Frontal cortex (tissue), 4 donors: ENCODE results near the gene RPP14. TPM values are rescaled to one million over a fixed set of nuclear protein-coding genes. Genes with fewer than 3 reads are reported as not detected.
"Not testable (repeated sequence)": the region's sequence is repeated elsewhere in the genome, so short reads cannot be mapped to it uniquely, and the experiment has no call there.

Experiments used
- DNase-seq, 2 donors: peaks; one replicate each; pipeline ENCODE4 v3.0.0; 2012; ENCODE audit warnings: low spot score in 2 of 2
- FAIRE-seq: peaks from 2 replicates; lab custom pipeline; 2012; peaks lifted over from hg19 to GRCh38; lab: Jason Lieb, UNC
- total RNA-seq: library from RNA; depleted of rRNA; stranded (reverse); fragments of >200 nt; gene quantifications from one replicate; pipeline ENCODE4 v1.2.3, GENCODE V29; 2014
- donor health status: control.
- donor health status: control.
- donor health status: control.

Gene RPP14
- total RNA-seq, result 18.8 TPM

DNA sequence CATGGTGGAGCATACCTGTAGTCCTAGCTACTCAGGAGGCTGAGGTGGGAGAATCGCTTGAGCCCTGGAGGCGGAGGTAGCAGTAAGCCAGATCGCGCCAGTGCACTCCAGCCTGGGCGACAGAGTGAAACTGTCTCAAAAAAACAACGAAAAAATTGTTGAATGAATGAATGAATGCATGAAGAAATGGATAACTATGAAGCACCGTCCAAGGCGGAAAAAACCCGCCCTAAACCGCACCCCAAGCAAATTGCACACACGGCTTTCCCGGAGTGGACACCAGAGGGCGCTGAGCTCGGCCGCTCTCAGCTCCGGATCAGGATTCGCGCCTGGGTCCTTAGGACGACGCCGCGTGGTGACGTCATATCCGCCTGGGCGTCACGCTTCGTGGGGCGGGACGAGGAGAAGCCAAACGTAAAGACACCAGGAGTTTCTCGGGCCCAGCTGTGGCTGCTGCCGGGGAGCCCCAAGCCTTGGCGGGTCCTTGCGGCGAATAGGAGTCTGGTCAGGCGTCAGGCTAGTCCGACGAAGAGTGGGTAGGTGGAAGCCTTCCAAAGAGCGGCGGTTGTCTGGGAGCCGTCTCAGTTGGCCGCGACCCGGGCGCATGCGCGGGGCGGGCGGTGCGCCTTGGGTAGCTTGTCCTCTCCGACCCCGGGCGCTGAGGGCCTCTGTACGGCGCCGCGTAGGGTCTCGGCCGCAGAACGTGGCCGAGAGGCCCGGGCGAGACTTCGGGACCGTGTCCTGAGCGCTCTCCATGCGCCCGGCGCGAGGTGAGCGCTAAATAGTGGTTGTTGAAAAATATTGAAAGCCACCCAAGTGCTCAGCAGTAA lies at the start of gene RPP14, which contains the start of gene HTD2:
Gene RPP14 (plus strand): TSS at position 364 of the 830 bp plus-strand sequence. CDS start 4,085 bp downstream, outside the sequence.
Gene HTD2 (plus strand): TSS at position 639 of the 830 bp plus-strand sequence. CDS start 11,094 bp downstream, outside the sequence.
- peak; percentile 93 for DNase-seq
- peak; percentile 6 for FAIRE-seq

- no peak for DNase-seq
- FAIRE-seq, result no peak
These were observed 49.5 kb upstream of the RPP14 start for GRCh38 chr3:58256511-58256910.

GRCh38 chr3:58258392-58259055 lies 47.5 kb upstream of the RPP14 start:
- FAIRE-seq (no peak), DNase-seq (no peak)

- DNase-seq (peak in 1 of 2 donors; percentile 34), FAIRE-seq (no peak)
These were observed 45.7 kb upstream of the RPP14 start for GRCh38 chr3:58260261-58260731.

DNA sequence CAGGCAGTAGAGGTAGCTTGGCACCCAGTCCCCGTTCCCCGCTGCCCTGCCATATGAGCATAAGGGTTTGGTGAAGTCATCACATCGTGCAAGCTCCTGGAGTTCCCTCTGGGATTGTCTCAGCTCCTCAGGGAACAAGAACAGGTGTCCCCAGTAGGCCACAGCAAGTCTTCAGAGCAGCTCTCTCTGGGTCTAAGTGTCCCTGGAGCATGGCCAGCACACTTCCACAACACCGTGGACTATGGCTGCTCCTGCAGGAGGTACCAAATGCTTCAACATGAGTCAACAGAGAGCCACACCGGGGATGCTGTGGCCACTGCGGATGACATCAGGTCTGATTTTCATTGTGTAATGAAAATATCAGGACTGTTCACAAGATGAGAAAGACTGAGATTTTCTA lies 45.3 kb upstream of the RPP14 start:
- FAIRE-seq, result no peak
- no peak for DNase-seq

DNA sequence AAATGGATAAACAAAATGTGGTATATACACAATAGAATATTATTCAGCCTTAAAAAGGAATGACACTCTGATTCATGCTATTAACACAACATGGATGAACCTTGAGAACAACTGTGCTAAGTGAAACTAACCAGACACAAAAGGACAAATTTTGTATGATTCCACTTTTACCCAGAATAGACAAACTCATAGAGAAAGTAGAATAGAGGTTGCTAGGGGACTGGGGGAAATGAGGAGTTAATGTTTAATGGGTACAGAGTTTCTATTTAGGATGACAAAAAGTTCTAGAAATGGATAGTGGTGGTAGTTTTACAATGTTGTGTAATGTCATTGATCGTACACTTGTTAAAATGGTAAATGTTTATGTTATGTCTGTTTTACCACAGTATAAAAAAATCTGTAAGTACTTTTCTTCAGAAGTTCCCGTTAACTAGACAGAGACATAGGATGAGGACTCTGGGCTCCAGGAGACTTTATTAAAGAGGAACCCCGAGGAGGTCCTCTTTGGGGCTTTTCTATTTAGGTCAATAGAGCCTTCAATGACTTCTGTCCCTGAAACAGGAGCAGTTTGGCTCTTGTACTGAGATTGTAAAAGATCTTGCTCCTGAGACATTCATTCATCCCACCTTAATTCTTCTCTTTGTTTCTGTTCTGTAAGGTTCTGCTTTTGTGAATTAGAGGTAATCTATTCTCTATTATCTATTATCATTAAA lies 43.9 kb upstream of the RPP14 start:
- DNase-seq (no peak), FAIRE-seq (no peak)

GRCh38 chr3:58266577-58266976 lies 39.5 kb upstream of the RPP14 start:
- DNase-seq (no peak), FAIRE-seq (no peak)

DNA sequence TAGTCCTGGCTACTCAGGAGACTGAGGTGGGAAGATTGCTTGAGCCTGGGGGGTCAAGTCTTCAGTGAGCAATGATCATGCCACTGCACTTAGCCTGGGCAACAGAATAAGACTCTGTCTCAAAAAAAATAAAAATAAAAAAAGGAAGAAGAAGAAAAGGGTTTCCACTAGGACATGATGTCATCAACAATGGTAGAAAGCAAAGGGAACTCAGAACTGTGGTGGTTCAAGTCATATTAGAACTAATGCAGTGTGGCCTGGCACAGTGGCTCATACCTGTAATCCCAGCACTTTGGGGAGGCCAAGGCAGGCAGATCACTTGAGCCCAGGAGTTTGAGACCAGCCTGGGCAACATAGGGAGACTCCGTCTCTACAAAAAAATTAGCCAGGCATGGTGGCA lies 38.5 kb upstream of the RPP14 start:
- not testable (repeated sequence) for FAIRE-seq, DNase-seq

GRCh38 chr3:58269356-58269755 lies 36.7 kb upstream of the RPP14 start:
- DNase-seq, result no peak
- FAIRE-seq, result no peak

DNA sequence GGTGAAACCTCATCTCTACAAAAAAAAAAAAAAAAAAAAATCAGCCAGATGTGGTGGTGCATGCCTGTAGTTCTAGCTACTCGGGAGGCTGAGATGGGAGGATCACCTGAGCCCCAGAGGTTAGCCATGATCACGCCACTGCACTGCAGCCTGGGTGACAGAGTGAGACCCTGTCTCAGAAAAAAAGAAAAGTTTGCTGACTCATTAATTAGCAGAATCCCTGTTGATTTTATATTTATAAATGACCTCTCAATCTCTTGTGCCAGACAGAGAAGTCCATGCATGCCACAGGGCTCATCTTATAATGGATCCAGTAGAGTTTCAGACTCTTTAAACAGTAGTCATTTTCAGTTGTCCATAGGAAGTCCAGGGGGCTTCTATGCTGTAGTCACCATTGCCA lies 35.6 kb upstream of the RPP14 start:
- no peak for DNase-seq
- no peak for FAIRE-seq

GRCh38 chr3:58271901-58272501 lies 34.0 kb upstream of the RPP14 start:
- DNase-seq, result no peak
- FAIRE-seq, result no peak

DNA sequence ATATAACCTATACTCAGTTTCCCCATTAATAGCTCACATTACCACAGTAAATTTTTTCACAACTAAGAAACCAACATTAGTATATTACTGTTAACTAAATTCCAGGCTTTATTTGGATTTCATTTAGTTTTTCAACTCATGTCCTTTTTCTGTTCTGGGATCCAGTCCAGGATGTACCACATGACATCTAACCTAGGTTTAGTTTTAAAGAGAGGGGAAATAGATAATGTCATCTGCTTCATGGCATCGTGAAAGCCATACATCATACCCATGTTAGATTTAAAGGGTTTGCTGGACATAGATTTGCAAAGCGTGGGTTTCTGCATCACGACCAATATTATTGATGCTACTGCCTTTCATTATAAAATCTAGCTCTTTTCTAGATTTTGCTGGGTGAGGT lies 33.2 kb upstream of the RPP14 start:
- FAIRE-seq, result no peak
- DNase-seq, result no peak

DNA sequence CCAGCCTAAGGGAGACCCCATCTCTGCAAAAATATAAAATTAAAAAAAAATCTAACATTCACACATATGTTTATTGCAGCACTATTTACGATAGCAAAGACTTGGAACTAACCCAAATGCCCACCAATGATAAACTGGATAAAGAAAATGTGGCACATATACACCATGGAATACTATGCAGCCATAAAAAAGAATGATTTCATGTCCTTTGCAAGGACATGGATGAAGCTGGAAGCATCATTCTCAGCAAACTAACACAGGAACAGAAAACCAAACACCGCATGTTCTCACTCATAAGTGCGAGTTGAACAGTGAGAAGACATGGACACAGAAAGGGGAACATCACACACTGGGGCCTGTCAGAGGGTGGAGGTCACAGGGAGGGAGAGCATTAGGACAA lies 32.7 kb upstream of the RPP14 start:
- not testable (repeated sequence) for FAIRE-seq, DNase-seq

GRCh38 chr3:58274027-58274614 lies 31.9 kb upstream of the RPP14 start:
- DNase-seq, result no peak
- FAIRE-seq, result no peak

DNA sequence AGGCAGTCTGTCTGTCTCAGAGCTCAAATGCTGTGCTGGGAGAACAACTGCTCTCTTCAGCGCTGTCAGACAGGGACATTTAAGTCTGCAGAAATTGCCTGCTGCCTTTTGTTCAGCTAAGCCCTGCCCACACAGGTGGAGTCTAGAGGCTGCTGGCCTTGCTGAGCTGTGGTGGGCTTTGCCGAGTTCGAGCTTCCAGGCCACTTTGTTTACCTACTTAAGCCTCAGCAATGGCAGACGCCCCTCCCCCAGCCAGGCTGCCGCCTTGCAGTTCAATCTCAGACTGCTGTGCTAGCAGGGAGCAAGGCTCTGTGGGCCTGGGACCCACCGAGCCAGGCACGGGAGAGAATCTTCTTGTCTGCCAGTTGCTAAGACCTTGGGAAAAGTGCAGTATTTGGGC lies 25.0 kb upstream of the RPP14 start:
- no peak for FAIRE-seq
- DNase-seq, result no peak

GRCh38 chr3:58285334-58285733 lies 20.7 kb upstream of the RPP14 start:
- DNase-seq (no peak), FAIRE-seq (no peak)

DNA sequence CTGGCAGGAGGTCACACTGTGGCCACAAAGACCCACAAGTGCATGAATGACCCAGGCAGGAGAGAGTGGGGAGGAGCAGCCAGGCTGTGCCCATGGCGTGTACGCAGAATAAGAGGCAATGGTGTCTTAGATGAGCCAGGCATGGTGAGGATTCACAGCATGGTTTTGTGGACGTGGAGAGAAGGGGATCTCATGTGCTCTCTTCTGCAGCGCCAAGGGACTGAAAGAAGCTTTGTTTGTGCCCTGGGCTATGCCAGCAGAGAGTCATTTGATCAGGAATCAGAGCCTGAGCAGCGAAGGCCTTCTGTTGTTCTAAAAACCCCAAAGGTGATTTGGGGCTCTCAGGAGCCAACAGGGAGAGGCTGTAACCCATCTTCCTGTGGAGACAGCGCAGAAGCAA lies 18.7 kb upstream of the RPP14 start:
- DNase-seq (peak in 1 of 2 donors; percentile 52), FAIRE-seq (no peak)

DNA sequence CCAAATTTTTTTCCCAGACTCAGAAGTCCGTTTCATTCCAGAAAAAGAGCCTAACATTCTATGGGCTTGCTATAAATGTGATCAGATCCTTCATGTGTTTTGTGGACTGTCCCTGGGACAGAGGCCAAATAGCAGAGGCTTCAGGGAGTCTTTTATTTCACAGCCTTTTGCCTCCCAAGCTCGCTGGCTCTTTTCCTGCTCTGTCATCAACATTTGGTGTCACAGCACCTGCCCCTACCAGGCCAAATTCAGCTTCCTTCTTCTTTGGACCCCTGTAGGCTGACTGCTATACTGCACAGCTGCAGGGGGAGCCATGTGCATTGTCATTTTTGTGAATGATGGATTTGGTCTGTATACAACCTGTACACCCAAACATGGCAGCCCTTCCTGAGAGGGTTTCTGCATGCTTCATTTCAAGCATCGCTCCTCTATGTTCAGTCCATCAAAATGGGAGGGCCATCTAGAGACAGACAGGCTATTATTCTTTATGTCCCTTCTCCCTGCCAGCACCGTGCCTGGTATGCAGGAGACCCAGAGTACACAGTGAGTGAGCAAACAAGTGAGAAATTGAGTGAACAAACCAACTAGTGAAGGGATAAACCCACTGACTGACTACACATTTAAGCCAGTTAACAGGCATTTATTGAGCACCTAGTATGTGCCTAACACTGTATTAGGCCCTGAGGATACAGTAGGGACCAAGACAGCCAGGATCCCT lies 17.9 kb upstream of the RPP14 start:
- DNase-seq, result no peak
- FAIRE-seq, result no peak
